GM12891 (cell line): ENCODE results near the gene IGFBP5.
A peak's percentile ranks its signal among the peaks of the same experiment; 100 is the strongest.

ENCODE experiments used
- DNase-seq: peaks from one replicate; pipeline ENCODE4 v3.0.0; 2011; ENCODE audit warnings: low spot score; ENCODE audit not compliant: insufficient read length
- FAIRE-seq: peaks from 2 replicates; lab custom pipeline; 2011; peaks lifted over from hg19 to GRCh38; lab: Jason Lieb, UNC
- PAX5 ChIP-seq: IDR thresholded peaks from 2 replicates; pipeline ENCODE4 v1.6.1; 2011; ENCODE audit warnings: low read length, moderate library complexity, mild to moderate bottlenecking; ENCODE audit not compliant: insufficient read depth, severe bottlenecking
- POLR2A ChIP-seq: IDR thresholded peaks from 2 replicates; pipeline ENCODE4 v1.6.1; 2011; ENCODE audit warnings: low read depth, low read length, control low read depth
- POLR2AphosphoS5 ChIP-seq: IDR thresholded peaks from 2 replicates; pipeline ENCODE4 v1.6.1; 2011; ENCODE audit warnings: low read depth, low read length, control low read depth
- POU2F2 ChIP-seq: IDR thresholded peaks from 2 replicates; pipeline ENCODE4 v1.6.1; 2011; ENCODE audit warnings: low read depth, mild to moderate bottlenecking, control low read depth, low read length, moderate library complexity
- SPI1 ChIP-seq: IDR thresholded peaks from 2 replicates; pipeline ENCODE4 v1.6.1; 2011; ENCODE audit warnings: low read depth, low read length, control low read depth
- TAF1 ChIP-seq: IDR thresholded peaks from 2 replicates; pipeline ENCODE4 v1.6.1; 2011; ENCODE audit warnings: low read depth, low read length, control low read depth

IGFBP5 gene

DNA sequence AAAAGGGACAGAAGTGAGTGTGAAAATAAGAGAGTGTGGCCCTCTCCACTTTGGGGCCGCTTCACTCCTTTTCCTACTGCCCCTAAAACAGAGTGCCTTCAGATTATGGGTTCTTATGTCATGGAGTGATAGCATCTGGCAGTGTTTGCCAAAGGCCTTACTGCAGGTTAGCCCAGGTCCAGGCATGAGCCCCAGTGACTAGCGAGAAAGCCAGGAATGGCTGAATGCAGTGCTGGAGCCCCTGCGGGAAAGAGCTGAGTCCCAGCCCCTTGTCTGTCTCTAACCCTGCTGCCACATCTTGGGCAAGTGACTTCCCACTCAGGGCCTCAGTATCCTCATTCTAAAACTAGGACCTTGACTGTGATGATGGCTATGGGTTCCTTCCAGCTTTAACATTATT, 6.0 kb downstream of the IGFBP5 start:
- DNase-seq = no peak
- TF ChIP-seq POU2F2 (no peak), POLR2A (no peak), SPI1 (no peak), POLR2AphosphoS5 (no peak), PAX5 (no peak), TAF1 (no peak)
- no peak for FAIRE-seq

DNA sequence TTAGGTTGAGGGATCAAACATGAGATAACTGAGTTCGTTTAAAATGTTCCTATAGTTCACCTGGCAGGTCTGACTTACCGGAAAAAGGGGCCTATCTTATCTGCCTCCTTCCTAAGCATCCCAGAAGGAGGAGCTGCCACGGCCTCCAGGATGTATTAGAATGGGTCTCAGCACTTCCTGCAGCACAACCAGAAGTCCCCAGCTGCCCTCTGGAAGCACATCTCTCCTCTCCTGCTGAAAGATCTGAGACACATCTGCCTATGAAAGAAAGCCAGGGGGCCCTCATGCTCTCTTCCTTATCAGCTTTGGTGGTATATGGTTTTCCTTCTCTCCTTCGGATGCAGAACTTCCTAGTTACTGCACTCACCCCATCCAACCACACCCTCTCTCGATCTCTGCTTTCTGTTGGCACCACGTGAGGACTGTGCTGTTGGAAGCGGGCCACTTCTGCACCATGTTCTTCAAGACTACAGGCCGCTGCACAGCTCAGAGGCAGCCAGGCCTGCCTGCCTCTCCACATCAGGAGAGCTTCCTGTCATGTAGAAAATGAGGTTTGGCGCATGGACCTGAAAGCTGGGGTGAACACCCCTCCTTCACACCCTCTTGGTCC, 6.5 kb downstream of the IGFBP5 start:
- no peak for FAIRE-seq
- no peak for DNase-seq
- TF ChIP-seq SPI1 = no peak
- no peak for TF ChIP-seq TAF1
- TF ChIP-seq POU2F2 = no peak
- no peak for TF ChIP-seq PAX5
- no peak for TF ChIP-seq POLR2AphosphoS5
- TF ChIP-seq POLR2A = no peak

DNA sequence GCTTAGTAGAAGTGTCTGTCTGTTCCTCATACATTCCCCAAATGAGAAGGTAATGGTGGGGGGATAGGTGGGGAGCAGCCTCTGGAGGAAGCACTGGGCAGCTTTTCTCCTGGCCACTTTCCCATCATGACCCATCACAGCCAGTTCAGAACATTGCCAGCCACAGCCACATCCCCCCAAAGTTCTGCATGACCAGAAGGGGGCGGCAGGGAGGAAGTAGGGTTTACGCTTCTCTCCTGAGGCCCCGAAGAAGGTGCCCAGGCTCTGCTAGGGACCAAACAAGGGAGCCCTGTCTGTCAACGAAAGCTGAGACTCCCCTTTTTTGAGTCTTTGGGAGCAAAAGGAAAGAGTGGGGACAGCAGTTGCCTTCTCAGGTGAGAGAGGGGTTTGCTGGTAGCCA, 7.7 kb downstream of the IGFBP5 start:
- TF ChIP-seq PAX5 = no peak
- 0 out of 2 replicates have a peak, but pooled peaks have one; percentile 9 for TF ChIP-seq SPI1
- DNase-seq = no peak
- no peak for FAIRE-seq

DNA sequence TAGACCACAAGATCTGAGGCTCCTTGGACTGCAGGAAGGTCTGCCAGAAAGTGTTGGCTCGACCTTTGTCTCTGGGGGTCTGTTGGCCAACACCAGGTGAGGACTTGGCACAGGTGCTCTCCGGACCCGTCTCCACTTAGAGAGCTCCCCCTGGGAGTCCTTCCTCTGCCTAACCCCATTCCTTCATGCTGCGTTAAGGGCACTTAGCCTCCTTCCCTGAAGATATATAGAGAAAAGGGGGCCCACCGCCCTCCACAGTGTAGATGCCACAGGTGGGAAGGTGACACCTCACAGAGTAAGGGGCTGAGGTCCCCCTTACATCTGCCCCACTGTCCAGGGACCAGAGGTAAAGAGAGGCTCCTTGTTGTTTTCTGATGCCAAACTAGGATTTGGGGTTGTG, 8.2 kb downstream of the IGFBP5 start:
- TF ChIP-seq PAX5 (no peak), POLR2AphosphoS5 (no peak), POLR2A (no peak), SPI1 (no peak), TAF1 (no peak), POU2F2 (no peak)
- FAIRE-seq = no peak
- no peak for DNase-seq

DNA sequence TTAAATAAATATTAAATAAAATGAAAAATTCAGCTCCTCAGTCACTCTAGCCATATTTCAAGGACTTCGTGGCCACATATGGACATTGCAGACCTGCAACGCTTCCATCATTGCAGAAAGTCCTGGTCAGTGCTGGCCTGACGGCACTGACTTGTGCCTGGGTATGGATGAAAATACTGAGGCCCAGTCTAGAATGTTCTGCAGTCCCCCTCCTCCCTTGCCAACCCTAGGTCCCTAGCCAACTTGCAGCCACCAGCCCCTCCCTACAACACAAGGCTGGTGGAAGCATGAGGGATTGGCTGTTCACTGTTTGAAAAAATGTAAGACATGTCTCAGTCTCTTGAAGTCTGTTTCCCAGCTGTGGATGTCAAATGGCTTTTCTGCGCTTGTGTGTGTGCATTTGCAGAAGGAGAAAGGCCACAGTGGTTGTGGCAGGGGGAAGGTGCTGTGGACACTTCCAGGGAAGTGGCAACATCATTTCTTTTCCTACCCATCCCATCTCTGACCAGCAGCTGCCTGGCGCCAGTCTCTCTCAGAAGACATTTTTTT, 9.9 kb downstream of the IGFBP5 start:
- DNase-seq = no peak
- TF ChIP-seq POU2F2 (no peak), PAX5 (no peak), POLR2A (no peak), POLR2AphosphoS5 (no peak), TAF1 (no peak), SPI1 (no peak)
- no peak for FAIRE-seq

DNA sequence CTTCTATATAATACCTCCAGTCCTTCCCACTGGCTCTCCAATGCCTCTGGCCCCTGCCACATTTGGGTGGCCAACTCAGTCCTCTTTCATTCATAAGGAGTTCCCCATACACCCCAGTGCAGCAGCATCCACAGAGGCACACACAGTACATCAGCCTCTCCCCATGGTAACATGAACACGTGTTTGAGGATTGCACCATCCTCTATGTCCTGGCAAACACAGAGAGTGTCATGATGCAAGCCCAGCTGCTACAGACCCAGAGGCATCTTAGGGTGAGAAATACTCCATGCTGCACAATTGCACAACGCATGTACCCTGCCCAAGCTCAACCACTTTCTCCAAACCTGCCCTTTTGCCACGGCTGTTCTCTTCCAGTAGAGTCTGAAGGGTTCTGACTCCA, 11.5 kb downstream of the IGFBP5 start:
- FAIRE-seq (no peak), DNase-seq (no peak)
- TF ChIP-seq POLR2AphosphoS5 (no peak), TAF1 (no peak), SPI1 (no peak), PAX5 (no peak), POLR2A (no peak), POU2F2 (no peak)

DNA sequence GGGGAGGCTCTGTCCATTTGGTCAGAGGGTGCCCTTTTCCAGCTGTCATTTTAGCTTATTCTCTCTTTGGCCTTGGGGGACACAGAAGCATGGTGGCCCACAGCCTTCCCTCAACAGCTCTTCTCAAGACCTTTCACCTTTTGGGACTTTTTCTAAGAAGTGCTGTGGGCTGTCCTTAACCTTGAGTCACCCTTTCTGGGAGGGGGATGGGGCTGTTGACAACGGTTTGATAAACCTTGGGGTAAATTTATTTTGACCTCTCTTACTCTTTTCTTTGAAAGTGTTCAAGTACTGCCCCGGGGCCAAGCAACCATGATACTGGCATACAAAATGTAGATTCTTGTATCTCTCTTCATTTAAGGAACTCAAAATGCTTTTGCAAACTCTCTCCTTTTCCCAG, 13.7 kb downstream of the IGFBP5 start:
- DNase-seq = no peak
- no peak for TF ChIP-seq TAF1
- no peak for TF ChIP-seq SPI1
- TF ChIP-seq POLR2AphosphoS5 = no peak
- no peak for TF ChIP-seq POU2F2
- no peak for TF ChIP-seq PAX5
- TF ChIP-seq POLR2A = no peak
- FAIRE-seq = no peak

DNA sequence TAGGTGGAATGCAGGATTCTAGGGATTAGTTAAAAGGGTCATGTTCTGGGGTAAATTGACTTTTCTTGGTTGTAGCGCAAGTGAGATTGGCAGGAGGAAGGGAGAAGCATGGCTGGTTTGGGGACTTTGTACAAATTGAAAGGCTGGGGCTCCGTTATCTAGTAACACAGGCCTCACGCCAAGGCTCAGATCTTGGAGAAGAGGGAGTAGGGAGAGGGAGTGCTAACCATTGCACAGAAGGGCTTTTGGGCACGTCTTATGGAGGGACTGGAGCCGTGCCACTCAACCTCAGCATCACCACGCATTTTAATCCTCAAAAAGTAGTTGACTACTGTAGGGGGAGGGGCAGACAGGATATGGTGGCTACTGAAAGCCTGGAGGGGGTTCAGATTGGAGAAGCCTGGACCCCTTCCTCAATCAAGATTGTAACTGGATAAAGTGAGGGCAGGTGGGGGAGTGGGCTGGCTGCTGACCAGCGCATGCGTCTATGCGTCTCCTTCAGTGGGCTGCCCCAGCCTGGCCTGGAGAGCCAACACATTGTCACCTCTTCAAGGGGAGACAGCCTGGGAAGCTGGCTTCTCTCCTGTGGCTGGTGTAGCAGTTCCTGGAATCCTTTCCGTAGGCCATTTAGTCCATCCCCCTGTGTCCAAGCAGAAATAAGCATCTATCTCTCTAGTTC, 14.3 kb downstream of the IGFBP5 start:
- no peak for TF ChIP-seq POLR2AphosphoS5
- no peak for TF ChIP-seq PAX5
- no peak for TF ChIP-seq SPI1
- TF ChIP-seq POLR2A = no peak
- TF ChIP-seq TAF1 = no peak
- TF ChIP-seq POU2F2 = no peak
- DNase-seq (no peak), FAIRE-seq (no peak)

DNA sequence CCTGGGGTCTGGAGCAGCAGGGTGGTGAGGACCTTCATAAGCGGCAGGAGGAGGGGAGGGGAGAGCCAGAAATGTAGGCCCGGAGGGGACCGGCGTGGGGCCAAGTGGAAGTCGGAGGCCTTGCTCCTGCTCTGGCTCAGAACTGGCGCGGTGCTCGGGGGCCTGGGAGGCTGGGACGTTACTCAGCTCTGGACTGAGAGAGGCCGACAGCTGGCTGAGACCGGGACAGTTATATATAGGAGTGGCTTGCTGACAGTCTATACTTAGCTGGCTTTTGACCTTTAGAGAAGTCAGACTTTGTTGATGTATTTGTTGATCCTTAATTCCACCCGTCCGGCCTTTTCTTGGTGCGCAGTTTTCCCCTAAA, 15.7 kb downstream of the IGFBP5 start:
- DNase-seq (no peak), FAIRE-seq (no peak)
- TF ChIP-seq POLR2AphosphoS5 (no peak), PAX5 (no peak), POLR2A (no peak), SPI1 (no peak), POU2F2 (no peak), TAF1 (no peak)
